Measurements from ENCODE around the gene PVR.

The PVR gene

DNA sequence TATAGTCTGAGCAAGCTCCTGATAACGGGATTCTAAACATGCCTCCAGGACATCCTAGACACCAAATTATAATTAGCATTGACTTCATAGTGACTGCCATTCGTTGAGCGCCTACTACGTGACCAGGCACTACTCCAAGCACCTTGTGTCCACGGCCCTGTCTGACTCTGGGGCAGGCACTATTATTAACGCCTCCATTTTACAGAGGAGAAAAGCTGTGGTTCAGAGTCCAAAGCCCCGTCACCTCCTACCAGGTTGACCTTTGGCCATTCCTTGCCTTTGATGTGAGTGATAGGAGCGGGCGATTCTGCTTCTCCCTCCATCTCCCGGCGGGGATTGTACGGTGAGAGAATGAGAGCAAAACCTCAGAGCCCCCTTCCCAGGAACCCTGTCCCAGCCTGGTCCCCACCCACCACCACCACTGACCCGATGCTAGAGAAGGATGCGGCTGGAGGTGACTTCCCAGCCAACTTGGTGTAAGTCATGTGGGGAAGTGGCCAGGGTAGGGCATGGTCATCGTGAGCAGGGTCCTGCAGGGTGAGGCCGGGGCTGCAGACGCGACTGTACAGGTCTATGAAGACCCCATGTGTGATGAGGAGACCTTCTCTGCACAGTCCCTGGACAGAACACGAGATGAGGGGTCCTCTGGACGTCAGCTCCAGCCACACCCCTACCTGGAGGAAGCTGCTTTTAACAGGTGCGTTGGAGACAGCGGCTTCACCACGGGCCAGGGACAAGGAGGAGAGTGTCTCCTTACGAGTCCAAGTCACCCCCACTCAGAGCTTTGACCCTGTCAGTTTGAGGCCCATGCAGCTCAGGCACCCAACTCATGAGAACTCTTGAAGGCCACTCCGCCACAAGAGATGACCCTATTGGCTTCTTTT, 30.2 kb upstream of the PVR start, which contains the start of gene IGSF23:
Gene IGSF23 (plus strand): TSS at position 269 of the 884 bp plus-strand sequence. CDS start 83 bp downstream, at position 352.
- H3K4me3 ChIP-seq (replicated peaks; ENCODE audit: insufficient read depth, low read length), result no peak within 1 kb of the TSS
- no peaks in the 10 kb centered on the region for H3K27me3 ChIP-seq (ENCODE audit: insufficient read depth, poor library complexity, severe bottlenecking)
- TF ChIP-seq, protein P1, sequence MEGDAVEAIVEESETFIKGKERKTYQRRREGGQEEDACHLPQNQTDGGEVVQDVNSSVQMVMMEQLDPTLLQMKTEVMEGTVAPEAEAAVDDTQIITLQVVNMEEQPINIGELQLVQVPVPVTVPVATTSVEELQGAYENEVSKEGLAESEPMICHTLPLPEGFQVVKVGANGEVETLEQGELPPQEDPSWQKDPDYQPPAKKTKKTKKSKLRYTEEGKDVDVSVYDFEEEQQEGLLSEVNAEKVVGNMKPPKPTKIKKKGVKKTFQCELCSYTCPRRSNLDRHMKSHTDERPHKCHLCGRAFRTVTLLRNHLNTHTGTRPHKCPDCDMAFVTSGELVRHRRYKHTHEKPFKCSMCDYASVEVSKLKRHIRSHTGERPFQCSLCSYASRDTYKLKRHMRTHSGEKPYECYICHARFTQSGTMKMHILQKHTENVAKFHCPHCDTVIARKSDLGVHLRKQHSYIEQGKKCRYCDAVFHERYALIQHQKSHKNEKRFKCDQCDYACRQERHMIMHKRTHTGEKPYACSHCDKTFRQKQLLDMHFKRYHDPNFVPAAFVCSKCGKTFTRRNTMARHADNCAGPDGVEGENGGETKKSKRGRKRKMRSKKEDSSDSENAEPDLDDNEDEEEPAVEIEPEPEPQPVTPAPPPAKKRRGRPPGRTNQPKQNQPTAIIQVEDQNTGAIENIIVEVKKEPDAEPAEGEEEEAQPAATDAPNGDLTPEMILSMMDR (IDR thresholded peaks at IDR 0.05; ENCODE audit: insufficient read depth, low read length), result no peak
- TF ChIP-seq, protein P2, sequence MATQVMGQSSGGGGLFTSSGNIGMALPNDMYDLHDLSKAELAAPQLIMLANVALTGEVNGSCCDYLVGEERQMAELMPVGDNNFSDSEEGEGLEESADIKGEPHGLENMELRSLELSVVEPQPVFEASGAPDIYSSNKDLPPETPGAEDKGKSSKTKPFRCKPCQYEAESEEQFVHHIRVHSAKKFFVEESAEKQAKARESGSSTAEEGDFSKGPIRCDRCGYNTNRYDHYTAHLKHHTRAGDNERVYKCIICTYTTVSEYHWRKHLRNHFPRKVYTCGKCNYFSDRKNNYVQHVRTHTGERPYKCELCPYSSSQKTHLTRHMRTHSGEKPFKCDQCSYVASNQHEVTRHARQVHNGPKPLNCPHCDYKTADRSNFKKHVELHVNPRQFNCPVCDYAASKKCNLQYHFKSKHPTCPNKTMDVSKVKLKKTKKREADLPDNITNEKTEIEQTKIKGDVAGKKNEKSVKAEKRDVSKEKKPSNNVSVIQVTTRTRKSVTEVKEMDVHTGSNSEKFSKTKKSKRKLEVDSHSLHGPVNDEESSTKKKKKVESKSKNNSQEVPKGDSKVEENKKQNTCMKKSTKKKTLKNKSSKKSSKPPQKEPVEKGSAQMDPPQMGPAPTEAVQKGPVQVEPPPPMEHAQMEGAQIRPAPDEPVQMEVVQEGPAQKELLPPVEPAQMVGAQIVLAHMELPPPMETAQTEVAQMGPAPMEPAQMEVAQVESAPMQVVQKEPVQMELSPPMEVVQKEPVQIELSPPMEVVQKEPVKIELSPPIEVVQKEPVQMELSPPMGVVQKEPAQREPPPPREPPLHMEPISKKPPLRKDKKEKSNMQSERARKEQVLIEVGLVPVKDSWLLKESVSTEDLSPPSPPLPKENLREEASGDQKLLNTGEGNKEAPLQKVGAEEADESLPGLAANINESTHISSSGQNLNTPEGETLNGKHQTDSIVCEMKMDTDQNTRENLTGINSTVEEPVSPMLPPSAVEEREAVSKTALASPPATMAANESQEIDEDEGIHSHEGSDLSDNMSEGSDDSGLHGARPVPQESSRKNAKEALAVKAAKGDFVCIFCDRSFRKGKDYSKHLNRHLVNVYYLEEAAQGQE (IDR thresholded peaks at IDR 0.05; ENCODE audit: insufficient replicate concordance, low read depth), result no peak
- TF ChIP-seq GABPA (IDR thresholded peaks at IDR 0.05; ENCODE audit: low read depth) (no peak), POLR2AphosphoS5 (IDR thresholded peaks at IDR 0.05; ENCODE audit: low read depth) (no peak), SPI1 (IDR thresholded peaks at IDR 0.05; ENCODE audit: borderline replicate concordance, low read depth) (no peak)
- peak within 1 kb of the TSS; percentile 83 for H3K27ac ChIP-seq (replicated peaks)
- DNase-seq (ENCODE audit: low read depth in 1 of 2, low spot score in 1 of 2), result no peak

DNA sequence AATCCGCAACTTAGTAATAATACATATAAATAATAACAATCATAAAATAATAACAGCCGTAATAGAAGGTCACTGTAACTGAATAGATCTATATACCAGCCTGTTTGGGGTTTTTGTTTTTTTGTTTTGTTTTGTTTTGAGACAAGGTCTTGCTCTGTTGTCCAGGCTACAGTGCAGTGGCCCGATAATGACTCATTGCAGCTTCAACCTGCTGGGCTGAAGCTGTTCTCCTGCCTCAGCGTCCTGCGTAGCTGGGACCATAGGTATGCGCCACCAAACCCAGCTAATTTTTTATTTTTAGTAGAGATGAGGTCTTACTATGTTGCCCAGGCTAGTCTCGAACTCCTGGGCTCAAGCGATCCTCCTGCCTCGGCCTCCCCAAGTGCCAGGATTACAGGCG, 29.4 kb upstream of the PVR start:
- DNase-seq (ENCODE audit: low read depth in 1 of 2, low spot score in 1 of 2), result no peak
- Histone ChIP-seq H3K27me3 (ENCODE audit: insufficient read depth, poor library complexity, severe bottlenecking) (no peaks in the 10 kb centered on the region), H3K4me3 (replicated peaks; ENCODE audit: insufficient read depth, low read length) (no peak overlapping the region), H3K27ac (replicated peaks) (peak overlapping the region; percentile 83)
- TF ChIP-seq SPI1 (IDR thresholded peaks at IDR 0.05; ENCODE audit: borderline replicate concordance, low read depth) (no peak), POLR2AphosphoS5 (IDR thresholded peaks at IDR 0.05; ENCODE audit: low read depth) (no peak), GABPA (IDR thresholded peaks at IDR 0.05; ENCODE audit: low read depth) (no peak)
- TF ChIP-seq, protein P2 (IDR thresholded peaks at IDR 0.05; ENCODE audit: insufficient replicate concordance, low read depth), result no peak
- TF ChIP-seq, protein P1 (IDR thresholded peaks at IDR 0.05; ENCODE audit: insufficient read depth, low read length), result no peak

DNA sequence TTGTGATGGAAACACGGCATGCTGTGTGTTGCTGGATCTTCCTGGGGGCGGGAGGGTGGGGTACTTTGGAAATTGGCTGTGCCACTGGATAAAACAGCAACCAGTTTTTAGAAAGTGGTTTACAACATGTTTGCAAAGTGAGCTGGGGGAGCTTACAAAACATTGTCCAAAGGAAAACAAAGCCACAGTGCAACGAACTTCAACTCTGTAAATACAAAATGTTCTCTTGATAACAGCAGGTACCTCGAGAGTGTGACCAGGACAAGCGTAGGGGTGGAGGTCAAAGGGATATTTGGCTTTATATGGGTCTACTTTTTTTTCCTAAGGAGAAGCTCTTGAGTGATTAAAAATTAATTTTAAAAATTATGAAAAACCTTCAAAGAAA, 27.9 kb upstream of the PVR start:
- no peak for DNase-seq (ENCODE audit: low read depth in 1 of 2, low spot score in 1 of 2)
- Histone ChIP-seq H3K27me3 (ENCODE audit: insufficient read depth, poor library complexity, severe bottlenecking) (no peaks in the 10 kb centered on the region), H3K27ac (replicated peaks) (peak overlapping the region; percentile 83), H3K4me3 (replicated peaks; ENCODE audit: insufficient read depth, low read length) (no peak overlapping the region)
- TF ChIP-seq GABPA (IDR thresholded peaks at IDR 0.05; ENCODE audit: low read depth) (no peak), POLR2AphosphoS5 (IDR thresholded peaks at IDR 0.05; ENCODE audit: low read depth) (no peak), SPI1 (IDR thresholded peaks at IDR 0.05; ENCODE audit: borderline replicate concordance, low read depth) (no peak)
- TF ChIP-seq, protein P2 (IDR thresholded peaks at IDR 0.05; ENCODE audit: insufficient replicate concordance, low read depth), result no peak
